ENCODE results near the gene UNC45B. TPM values are rescaled to one million over a fixed set of nuclear protein-coding genes. Genes with fewer than 3 reads are reported as not detected.

UNC45B gene
- total RNA-seq, 3 donors from 2014 or later (not counting 1 experiment from before 2014, with no cell fraction given), result 0.78 to 1.4 (median 1.2) TPM

- Histone ChIP-seq H3K4me3 (ENCODE audit: low read length) (no peak within 1 kb of the TSS), H3K27me3 (ENCODE audit: control insufficient read depth, insufficient read depth, low read length) (no peaks in the 10 kb centered on the region), H3K36me3 (ENCODE audit: control insufficient read depth, insufficient read depth, low read length) (no peaks in the 10 kb centered on the region), H3K4me1 (ENCODE audit: control insufficient read depth, insufficient read depth, low read length) (peaks cover 29% of the 10 kb centered on the region), H3K27ac (ENCODE audit: low read length) (no peak within 1 kb of the TSS), H3K9me3 (ENCODE audit: control insufficient read depth, insufficient read depth, low read length) (no peaks in the 10 kb centered on the region)
- H3K9me3 Mint-ChIP-seq, result no peaks in the 10 kb centered on the region
- TF ChIP-seq CTCF (IDR thresholded peaks at IDR 0.05), result no peak
- no peaks in the 10 kb centered on the region for H3K27me3 Mint-ChIP-seq (ENCODE audit: low read depth in 2 of 2)
- H3K4me3 Mint-ChIP-seq, result peak within 1 kb of the TSS; percentile 45
- intact Hi-C loops (cut with micrococcal nuclease), result loop anchor here (2.0 kb wide), 1 partner anchor 701 kb away; no protein-coding TSS in a partner anchor
- no peaks in the 10 kb centered on the region for H3K36me3 Mint-ChIP-seq
- ATAC-seq (no peak), DNase-seq (no peak)
- no peak within 1 kb of the TSS for H3K27ac Mint-ChIP-seq
- peaks cover 23 to 29% of the 10 kb centered on the region in 2 donors for H3K4me1 Mint-ChIP-seq
- 100% methylated on average over 3 of the region's 3 CpGs for whole genome bisulfite sequencing (ENCODE audit: insufficient coverage)
Measured at GRCh38 chr17:35121315-35121714, 26.3 kb upstream of the UNC45B start, which contains the start of gene FNDC8. TSS of gene FNDC8 (plus strand) at chr17:35121615. CDS start at chr17:35121694, 79 bp downstream.

GRCh38 chr17:35127751-35128514 is 19.7 kb upstream of the UNC45B start:
- intact Hi-C loops (cut with micrococcal nuclease), result no loop called here
- H3K27me3 ChIP-seq (ENCODE audit: control insufficient read depth, insufficient read depth, low read length), result no peaks in the 10 kb centered on the region
- H3K9me3 Mint-ChIP-seq, result no peaks in the 10 kb centered on the region
- no peaks in the 10 kb centered on the region for H3K27me3 Mint-ChIP-seq (ENCODE audit: low read depth in 2 of 2)
- DNase-seq (no peak), ATAC-seq (no peak)
- H3K4me3 Mint-ChIP-seq, result no peak overlapping the region
- no peak overlapping the region for H3K4me3 ChIP-seq (ENCODE audit: low read length)
- no peaks in the 10 kb centered on the region for H3K9me3 ChIP-seq (ENCODE audit: control insufficient read depth, insufficient read depth, low read length)
- 96% methylated on average over 11 of the region's 11 CpGs for WGBS (ENCODE audit: insufficient coverage)
- peaks cover 22% of the 10 kb centered on the region for H3K36me3 ChIP-seq (ENCODE audit: control insufficient read depth, insufficient read depth, low read length)
- no peak overlapping the region for H3K27ac Mint-ChIP-seq
- no peaks in the 10 kb centered on the region for H3K4me1 Mint-ChIP-seq
- H3K27ac ChIP-seq (ENCODE audit: low read length), result no peak overlapping the region
- no peak for TF ChIP-seq CTCF (IDR thresholded peaks at IDR 0.05)
- H3K4me1 ChIP-seq (ENCODE audit: control insufficient read depth, insufficient read depth, low read length), result no peaks in the 10 kb centered on the region
- no peaks in the 10 kb centered on the region for H3K36me3 Mint-ChIP-seq

- DNase-seq (no peak), ATAC-seq (no peak)
- intact Hi-C loops (cut with micrococcal nuclease), result no loop called here
- TF ChIP-seq CTCF (IDR thresholded peaks at IDR 0.05), result no peak
- no peaks in the 10 kb centered on the region for H3K9me3 Mint-ChIP-seq
- Histone ChIP-seq H3K27ac (ENCODE audit: low read length) (no peak overlapping the region), H3K36me3 (ENCODE audit: control insufficient read depth, insufficient read depth, low read length) (peaks cover 37% of the 10 kb centered on the region), H3K27me3 (ENCODE audit: control insufficient read depth, insufficient read depth, low read length) (no peaks in the 10 kb centered on the region), H3K4me1 (ENCODE audit: control insufficient read depth, insufficient read depth, low read length) (no peaks in the 10 kb centered on the region), H3K4me3 (ENCODE audit: low read length) (no peak overlapping the region), H3K9me3 (ENCODE audit: control insufficient read depth, insufficient read depth, low read length) (no peaks in the 10 kb centered on the region)
- no peak overlapping the region for H3K4me3 Mint-ChIP-seq
- H3K27ac Mint-ChIP-seq, result no peak overlapping the region
- no peaks in the 10 kb centered on the region for H3K4me1 Mint-ChIP-seq
- H3K36me3 Mint-ChIP-seq, result peaks cover 9% of the 10 kb centered on the region
- H3K27me3 Mint-ChIP-seq (ENCODE audit: low read depth in 2 of 2), result no peaks in the 10 kb centered on the region
- 90% methylated on average over 10 of the region's 11 CpGs for WGBS (ENCODE audit: insufficient coverage)
Measured at GRCh38 chr17:35129154-35129972, 18.3 kb upstream of the UNC45B start.

Measured in natural killer cell (primary cell).